Hepatocyte (in vitro differentiated cells): ENCODE results near the gene PLAC8.

ENCODE experiments used
- EZH2 ChIP-seq: fragments of 200-600 bp; sonication (generic); IDR thresholded peaks from 2 replicates; pipeline ENCODE4 v1.6.1; 2016; ENCODE audit warnings: antibody characterized with exemption, mild to moderate bottlenecking, borderline replicate concordance
- TF ChIP-seq, protein P1 (sequence below): fragments of 200-600 bp; sonication (generic); IDR thresholded peaks from 2 replicates; pipeline ENCODE4 v1.5.1; 2016; ENCODE audit warnings: antibody characterized with exemption, mild to moderate bottlenecking; ENCODE audit not compliant: poor library complexity

DNA sequence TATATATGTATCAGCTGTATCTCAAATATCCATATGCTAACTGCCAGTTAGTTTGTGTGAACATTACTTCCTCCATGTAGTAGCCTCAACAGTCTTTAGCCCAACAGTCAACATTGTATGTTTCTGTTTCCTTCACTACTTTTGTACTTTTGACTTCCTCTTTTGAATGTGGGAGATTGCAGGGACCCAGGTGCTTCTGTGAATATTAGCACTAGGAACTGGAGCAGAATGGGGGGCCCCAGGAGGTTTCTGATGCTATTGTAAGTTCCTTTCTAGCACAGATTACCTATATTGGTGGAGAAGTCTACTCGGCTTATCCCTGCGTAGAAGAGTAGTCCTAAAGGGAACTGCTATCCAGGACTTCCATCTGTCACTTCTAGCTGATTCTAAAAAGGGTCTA lies 2.3 kb downstream of the PLAC8 start:
- TF ChIP-seq, protein P1, sequence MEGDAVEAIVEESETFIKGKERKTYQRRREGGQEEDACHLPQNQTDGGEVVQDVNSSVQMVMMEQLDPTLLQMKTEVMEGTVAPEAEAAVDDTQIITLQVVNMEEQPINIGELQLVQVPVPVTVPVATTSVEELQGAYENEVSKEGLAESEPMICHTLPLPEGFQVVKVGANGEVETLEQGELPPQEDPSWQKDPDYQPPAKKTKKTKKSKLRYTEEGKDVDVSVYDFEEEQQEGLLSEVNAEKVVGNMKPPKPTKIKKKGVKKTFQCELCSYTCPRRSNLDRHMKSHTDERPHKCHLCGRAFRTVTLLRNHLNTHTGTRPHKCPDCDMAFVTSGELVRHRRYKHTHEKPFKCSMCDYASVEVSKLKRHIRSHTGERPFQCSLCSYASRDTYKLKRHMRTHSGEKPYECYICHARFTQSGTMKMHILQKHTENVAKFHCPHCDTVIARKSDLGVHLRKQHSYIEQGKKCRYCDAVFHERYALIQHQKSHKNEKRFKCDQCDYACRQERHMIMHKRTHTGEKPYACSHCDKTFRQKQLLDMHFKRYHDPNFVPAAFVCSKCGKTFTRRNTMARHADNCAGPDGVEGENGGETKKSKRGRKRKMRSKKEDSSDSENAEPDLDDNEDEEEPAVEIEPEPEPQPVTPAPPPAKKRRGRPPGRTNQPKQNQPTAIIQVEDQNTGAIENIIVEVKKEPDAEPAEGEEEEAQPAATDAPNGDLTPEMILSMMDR: no peak
- TF ChIP-seq EZH2: no peak
